ENCODE measurements around the gene GPR17.

DNA sequence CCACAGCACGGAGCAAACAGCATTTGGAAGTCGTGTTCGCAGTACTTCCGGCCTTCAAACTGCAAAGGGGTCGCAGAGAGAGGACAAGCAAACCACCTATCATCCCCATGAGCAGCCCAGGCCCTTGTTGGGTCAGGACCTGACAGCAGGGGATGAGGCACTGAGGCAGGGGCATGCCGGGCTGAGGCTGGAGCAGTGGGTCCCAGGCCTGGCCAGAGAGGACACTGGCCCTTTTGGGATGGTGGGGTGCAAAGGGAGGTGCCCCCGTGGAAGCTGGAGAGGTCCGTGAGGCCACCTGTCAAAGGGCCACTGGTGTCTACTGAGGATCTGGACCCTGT, 8.9 kb downstream of the GPR17 start:
- TF ChIP-seq, protein P1, sequence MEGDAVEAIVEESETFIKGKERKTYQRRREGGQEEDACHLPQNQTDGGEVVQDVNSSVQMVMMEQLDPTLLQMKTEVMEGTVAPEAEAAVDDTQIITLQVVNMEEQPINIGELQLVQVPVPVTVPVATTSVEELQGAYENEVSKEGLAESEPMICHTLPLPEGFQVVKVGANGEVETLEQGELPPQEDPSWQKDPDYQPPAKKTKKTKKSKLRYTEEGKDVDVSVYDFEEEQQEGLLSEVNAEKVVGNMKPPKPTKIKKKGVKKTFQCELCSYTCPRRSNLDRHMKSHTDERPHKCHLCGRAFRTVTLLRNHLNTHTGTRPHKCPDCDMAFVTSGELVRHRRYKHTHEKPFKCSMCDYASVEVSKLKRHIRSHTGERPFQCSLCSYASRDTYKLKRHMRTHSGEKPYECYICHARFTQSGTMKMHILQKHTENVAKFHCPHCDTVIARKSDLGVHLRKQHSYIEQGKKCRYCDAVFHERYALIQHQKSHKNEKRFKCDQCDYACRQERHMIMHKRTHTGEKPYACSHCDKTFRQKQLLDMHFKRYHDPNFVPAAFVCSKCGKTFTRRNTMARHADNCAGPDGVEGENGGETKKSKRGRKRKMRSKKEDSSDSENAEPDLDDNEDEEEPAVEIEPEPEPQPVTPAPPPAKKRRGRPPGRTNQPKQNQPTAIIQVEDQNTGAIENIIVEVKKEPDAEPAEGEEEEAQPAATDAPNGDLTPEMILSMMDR (conservative IDR thresholded peaks at IDR 0.05 in 1 of 2, IDR thresholded peaks at IDR 0.05 in 1 of 2; ENCODE audit: extremely low read depth in 1 of 2, insufficient read depth in 1 of 2, low read depth in 1 of 2, low read length in 2 of 2), result no peak
- no peak for TF ChIP-seq EZH2 (IDR thresholded peaks at IDR 0.05; ENCODE audit: borderline replicate concordance, low read length)
